Sciatic nerve (tissue), 2 donors: Measurements from ENCODE around the gene NID1. TPM values are rescaled to one million over a fixed set of nuclear protein-coding genes. Genes with fewer than 3 reads are reported as not detected.
A peak's percentile ranks its signal among the peaks of the same experiment; 100 is the strongest.

Experiments
- ATAC-seq: fragments of 200-7000 bp; cut with Tn5 transposase; one replicate; pipeline ENCODE4 v1.9.1; 2020; ENCODE audit warnings: mild to moderate bottlenecking, moderate library complexity
- DNase-seq: peaks from one replicate; pipeline ENCODE4 v3.0.0-alpha.2; 2020; ENCODE audit warnings: low spot score
- intact Hi-C: fragments of 100-400 bp; cut with DNase I; formaldehyde crosslinking; loops from one replicate; pipeline ENCODE4 v1.14.2; 2022
- total RNA-seq: library from RNA; stranded (reverse); fragmentation: NEBNext Ultra II Directional; extraction: Animal tissue kit (Norgen Biotek cat#: 25700); gene quantifications from one replicate; pipeline ENCODE4 v1.2.1, GENCODE V29; 2021
- donor health status: DM: no; HTN: no; CAD: no.
- donor health status: DM: no; HTN: no; CAD: no.

NID1 gene
- total RNA-seq, 1 donor from 2014 or later: 87.6 TPM

DNA sequence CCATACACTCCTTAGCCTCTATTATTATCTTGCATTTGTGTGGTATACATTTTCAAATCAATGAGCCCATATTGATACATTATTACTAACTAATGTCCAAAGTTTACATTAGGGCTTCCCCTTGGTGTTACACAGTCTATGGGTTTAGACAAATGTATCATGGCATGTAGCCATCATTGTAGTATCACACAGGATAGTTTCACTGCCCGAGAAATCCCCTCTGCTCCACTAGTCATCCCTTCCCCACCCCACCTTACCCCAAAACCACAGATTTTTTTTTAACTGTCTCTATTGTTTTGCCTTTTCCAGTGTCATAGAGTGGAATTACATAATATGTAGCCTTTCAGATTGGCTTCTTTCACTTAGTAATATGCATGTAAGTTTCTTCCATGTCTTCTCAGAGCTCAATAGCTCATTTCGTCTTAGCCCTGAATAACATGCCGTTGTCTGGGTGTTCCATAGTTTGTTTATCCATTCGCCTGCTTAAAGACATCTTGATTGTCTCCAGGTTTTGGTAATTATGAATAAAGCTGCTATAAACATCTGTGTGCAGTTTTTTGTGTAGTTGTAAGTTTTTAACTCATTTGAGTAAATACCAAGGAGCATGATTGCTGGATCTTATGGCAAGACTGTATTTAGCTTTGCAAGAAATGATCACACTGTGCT is 111.8 kb downstream of the NID1 start:
- DNase-seq (no peak), ATAC-seq (no peak)
- intact Hi-C loops: no loop called here

- no peak for DNase-seq
- intact Hi-C loops: no loop called here
- no peak for ATAC-seq
These were observed 113.2 kb downstream of the NID1 start for GRCh38 chr1:235951661-235952060.

GRCh38 chr1:235950318-235950717 is 114.6 kb downstream of the NID1 start:
- no peak for DNase-seq
- ATAC-seq: no peak
- intact Hi-C loops: no loop called here

DNA sequence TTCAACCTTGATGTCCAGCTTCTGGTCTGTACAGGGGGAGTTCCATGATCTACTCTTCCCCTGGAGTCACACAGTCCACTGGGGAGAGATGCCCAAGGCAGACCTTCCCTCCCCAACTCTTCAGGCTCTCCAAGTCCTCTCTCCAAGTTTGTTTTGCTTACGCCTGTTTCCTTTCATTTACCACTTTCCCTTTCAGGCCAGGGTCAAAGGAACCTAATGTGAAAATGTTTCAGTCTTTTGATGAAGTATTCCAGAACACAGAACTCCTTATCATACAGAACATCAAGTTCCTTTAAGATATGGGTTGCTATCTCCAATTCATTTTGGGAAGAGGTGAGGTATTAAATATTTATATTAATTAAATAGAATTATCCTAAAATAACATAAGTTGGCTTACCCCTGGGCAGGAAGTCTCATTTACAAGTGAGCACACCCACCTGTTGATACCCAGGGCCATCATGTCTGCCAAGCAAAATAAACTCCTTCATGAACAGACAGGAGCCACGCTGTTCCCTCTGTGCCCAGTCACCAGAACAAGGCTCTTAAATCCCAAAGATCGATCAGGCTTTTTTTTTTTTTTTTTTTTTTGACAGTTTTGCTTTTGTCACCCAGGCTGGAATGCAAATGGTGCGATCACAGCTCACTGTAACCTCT is 116.0 kb downstream of the NID1 start:
- DNase-seq (no peak), ATAC-seq (no peak)
- intact Hi-C loops: no loop called here

DNA sequence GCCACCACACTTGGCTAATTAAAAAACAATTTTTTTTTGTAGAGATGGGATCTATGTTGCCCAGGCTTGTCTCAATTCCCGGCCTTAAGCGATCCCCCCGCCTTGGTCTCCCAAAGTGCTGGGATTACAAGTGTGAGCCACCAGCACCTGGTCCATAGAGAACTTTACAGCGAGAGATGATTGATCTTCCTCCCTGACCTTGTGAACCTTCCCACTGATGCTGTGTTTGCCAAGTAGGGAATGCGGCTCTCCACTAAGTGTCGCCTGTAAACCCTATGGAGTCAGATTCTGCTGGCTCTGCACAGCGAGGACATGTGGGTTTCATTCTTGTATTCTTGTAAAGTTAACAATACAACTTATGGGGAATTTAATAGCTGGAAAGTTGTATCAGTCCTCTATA is 116.9 kb downstream of the NID1 start:
- DNase-seq: no peak
- ATAC-seq: no peak
- intact Hi-C loops: no loop called here

GRCh38 chr1:235946571-235946981 is 118.3 kb downstream of the NID1 start:
- ATAC-seq (peak; percentile 73), DNase-seq (no peak)
- intact Hi-C loops: no loop called here

- no peak for DNase-seq
- peak; percentile 38 for ATAC-seq
- intact Hi-C loops: no loop called here
These were observed 118.9 kb downstream of the NID1 start for GRCh38 chr1:235945775-235946570.

GRCh38 chr1:235943581-235944114 is 121.2 kb downstream of the NID1 start:
- intact Hi-C loops: no loop called here
- peak; percentile 10 for ATAC-seq
- no peak for DNase-seq

DNA sequence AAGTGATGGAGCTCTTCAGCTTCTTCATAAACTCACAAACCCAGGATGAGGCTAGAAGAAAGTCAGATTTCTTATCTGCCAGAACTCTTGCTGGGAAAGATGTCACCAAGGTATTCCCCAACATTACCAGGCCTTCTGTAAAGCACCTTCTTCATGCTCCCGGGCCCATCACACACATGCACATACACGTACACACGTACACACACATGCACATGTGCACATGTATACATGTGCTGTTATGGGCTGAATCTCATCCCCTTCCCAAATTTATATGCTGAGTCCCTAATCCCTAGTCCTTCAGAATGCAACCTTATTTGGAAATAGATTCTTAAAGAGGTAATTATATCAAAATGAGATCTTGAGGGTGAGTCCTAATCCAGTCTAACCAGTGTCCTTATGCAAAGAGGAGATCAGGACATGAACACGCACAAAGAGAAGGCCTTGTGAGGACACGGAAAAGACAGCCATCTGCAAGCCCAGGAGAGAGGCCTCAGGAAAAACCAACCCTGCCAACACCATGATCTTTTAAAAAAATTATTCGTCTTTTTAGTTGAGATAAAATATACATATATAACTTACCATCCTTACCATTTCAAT is 121.8 kb downstream of the NID1 start:
- ATAC-seq (no peak), DNase-seq (no peak)
- intact Hi-C loops: no loop called here

DNA sequence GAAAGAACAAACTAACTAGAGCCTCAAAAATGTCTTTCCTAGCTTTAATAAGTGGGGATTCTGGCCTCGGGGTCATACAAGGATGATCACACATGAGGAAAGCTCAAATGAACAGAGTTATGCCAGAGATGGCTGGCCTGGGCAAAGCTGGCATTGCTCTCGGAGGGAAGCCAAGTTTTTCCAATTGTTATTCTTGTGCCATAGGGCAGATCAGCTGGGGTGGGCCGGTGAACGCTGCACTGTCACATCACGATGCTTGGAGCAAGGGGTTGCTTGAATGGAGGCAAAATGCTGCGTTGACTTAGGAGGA is 122.3 kb downstream of the NID1 start:
- DNase-seq (no peak), ATAC-seq (no peak)
- intact Hi-C loops: no loop called here

DNA sequence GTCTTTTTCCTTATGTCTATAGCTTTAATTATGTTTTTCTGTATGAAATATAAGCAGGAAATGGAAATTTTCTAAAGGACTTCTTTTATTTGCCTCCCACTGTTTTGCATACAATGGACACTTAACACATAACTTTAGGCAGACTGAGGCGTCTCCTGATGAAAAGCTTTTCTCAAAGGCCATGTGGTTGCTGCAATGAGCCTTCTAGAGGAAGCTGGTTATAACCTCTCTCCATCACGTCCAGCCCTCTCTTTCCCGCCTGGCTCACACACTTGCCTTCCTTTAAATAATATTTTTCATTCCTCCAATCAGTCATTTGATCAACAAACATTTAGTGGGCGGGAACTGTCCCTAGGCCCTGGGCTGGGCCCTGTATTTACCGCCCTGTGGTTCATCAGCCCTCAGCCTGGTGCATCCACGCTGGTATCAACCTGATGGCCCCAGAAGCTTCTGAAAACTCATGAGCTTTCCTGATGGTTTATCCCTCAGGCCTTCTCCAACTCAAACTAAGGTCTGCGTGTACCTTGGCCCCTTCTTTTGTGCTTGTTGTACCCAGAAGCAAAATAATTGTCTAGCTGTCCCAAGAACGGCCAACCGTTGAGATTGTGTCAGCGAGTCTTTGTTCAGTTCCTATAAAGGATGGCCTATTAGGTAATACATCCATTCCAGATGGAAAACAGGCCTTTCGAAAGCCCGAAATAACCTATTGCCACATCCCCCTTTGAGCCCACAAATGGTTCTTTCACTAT is 122.8 kb downstream of the NID1 start:
- ATAC-seq (no peak), DNase-seq (no peak)
- intact Hi-C loops: no loop called here

GRCh38 chr1:235940285-235940684 is 124.6 kb downstream of the NID1 start:
- ATAC-seq: no peak
- intact Hi-C loops: no loop called here
- peak; percentile 30 for DNase-seq

- ATAC-seq: no peak
- intact Hi-C loops: no loop called here
- peak; percentile 13 for DNase-seq
These were observed 125.5 kb downstream of the NID1 start for GRCh38 chr1:235939480-235939775.

DNA sequence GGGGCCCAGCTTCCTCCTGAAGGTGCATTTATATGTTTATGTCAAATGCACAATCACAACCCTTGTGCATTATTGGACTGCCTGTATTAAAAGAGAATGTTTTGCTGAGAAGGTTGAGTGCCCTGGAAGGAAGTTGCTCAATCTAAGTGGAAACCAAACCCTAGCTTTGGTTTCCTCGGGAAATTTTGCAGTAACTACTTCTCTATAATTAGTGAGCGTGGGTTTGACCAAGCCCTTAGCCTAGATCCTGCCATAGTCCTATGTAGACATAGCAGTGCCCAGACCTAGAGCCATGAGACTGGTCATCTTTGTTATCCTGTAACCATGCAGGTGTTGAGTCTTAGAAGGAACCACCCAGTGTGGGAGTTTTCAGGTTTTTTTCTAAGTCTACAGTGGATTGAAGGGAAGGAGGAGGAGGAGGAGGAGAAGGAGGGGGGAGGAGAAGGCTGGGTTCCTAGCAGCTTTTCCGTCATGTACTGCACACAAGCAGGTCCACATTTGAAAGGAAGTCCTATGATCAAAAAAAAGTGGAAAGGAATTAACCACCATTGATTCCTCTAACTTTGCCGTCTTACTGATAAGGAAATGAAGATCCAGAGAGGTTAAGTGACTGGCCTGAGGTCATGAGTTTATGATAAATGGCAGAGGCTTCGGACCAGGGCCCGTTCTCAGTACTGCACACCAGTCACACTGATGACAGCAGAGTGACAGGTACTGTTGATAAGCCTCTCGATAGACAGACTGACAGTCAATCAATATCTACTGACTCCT is 126.0 kb downstream of the NID1 start:
- peak; percentile 12 for DNase-seq
- peak; percentile 6 for ATAC-seq
- intact Hi-C loops: no loop called here

- no peak for ATAC-seq
- intact Hi-C loops: no loop called here
- peak; percentile 3 for DNase-seq
These were observed 127.8 kb downstream of the NID1 start for GRCh38 chr1:235937123-235937522.

DNA sequence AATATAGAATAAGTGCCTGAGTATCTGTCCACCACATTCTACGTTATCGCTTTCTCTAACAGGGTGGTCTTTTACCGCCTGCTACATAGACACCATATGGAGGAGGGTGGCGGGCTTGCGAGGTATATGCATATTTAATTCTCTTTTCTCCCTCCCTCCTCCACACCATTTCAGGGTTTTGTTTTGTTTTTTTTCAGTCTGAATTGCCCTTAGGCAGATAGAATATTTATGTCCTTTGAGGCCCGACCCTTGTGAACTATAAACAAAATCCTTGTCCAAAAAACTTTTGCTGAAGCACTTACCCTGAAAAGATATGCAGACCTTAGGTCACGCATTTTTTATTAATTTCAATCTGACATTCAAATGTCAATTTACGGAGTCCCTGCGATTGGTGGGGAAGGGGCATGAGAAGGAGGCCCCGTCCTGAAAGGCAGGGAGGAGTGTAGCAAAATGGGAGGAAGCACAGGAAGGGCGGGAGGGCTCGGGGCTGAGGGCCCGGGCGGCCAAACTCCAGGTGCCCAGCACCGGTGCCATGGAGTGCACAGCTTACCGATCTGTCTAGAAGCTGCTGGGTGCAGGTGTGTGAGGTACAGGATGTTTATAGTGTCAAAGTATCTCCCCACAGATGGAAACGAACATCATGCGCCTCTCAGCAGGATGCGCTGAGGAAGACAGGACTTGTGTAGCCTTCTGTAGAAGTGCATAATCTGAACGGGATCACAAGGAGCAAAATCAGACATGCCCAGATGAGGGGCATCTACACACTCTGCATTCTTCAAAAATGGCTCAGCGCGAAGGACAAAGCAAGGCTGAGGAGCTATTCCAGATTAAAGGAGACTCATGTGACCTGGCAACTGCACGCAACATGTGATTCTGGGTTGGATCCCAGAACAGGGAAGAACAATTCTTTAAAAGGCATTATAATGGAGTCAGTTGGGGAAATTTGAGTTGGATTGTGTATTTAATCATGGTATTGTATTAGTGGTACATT is 129.4 kb downstream of the NID1 start:
- DNase-seq (peak; percentile 73), ATAC-seq (peak; percentile 88)

GRCh38 chr1:235933766-235934116 is 131.1 kb downstream of the NID1 start:
- intact Hi-C loops: no loop called here
- DNase-seq: no peak

More for the DNA sequence above, 129.4 kb downstream of the NID1 start:
- intact Hi-C loops: no loop called here

More at GRCh38 chr1:235933766-235934116, 131.1 kb downstream of the NID1 start:
- no peak for ATAC-seq
